GM19099 (cell line): Measurements from ENCODE around the gene AIDA.
A peak's percentile ranks its signal among the peaks of the same experiment; 100 is the strongest.

Experiments used
- POLR2A ChIP-seq: IDR thresholded peaks from 3 replicates; pipeline ENCODE4 v1.6.1; 2011; ENCODE audit warnings: low read depth; ENCODE audit not compliant: insufficient read length; ENCODE audit errors: extremely low read depth

The AIDA gene

DNA sequence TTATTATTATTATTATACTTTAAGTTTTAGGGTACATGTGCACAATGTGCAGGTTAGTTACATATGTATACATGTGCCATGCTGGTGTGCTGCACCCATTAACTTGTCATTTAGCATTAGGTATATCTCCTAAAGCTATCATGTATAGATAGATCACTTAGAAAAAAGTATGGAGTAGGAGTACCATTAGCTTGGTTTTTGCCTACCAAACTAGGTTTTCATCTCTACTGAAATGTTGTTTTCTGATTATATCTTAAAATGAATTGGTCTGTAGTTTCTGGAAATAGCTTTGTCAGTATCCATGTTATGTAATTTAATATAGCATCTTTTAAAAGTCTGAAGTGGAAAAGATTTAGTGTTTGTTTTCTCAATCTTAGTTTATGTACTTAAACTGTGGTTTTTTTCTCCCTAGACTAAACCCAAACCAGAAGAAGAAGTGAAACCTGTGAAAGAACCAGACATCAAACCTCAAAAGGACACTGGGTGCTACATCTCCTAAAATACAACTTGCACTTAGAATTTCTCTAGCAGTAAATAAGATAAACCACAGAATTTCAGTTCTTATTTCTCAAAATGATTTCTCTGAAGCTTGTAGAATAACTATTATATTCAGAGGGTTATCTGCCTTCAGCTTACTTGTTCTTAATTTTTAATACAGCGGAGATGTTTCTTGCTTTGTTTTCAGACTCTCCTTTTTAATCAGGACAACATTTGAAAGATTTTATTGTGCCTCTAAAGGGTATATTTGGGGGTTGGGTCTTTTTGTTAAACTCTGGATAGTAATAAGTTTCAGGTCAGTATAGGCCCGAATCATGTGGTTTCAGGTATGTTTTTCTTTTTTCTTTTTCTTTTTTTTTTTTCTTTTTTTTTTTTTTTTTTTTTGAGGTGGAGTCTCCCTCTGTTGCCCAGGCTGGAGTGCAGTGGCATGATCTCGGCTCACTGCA is 20.2 kb upstream of the AIDA start:
- TF ChIP-seq POLR2A: no peak

DNA sequence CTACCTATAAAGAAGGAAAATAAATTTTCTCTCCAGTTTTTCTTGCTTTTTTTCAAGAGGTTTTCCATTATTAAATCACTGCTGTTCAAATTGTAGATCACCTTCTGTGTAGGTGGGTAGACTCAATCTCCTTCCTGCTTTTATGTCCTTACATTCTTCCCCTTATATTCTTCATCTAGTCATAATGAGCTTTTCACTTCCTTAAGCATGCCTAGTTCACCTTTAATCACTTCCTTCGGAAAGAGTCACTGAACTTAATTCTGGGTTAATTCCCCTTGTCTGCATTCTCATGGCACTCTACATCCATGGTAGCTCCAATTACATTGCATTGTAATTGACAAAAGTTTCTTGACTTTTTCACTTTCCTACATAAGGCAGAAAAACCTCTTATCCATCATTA is 18.6 kb upstream of the AIDA start:
- no peak for TF ChIP-seq POLR2A

DNA sequence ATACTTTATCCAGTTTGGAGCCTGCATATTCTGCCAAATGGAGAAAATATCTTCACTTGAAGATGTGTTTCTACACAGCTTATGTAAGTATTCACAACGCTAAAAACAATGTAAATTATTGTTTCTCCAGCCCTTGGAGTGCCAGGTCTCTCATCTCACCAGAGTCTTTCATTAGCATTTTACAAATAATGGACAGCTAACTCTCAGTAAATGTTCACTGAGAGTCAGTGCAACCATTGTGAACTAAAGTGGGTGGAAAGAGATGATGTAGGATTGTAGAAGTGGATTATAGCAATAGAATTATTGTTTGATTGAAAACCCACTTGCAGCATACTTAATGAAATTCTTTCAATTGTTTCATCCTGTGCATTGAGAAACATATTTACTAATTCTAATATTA is 16.5 kb upstream of the AIDA start:
- no peak for TF ChIP-seq POLR2A

GRCh38 chr1:222716393-222716792 is 4.1 kb upstream of the AIDA start:
- TF ChIP-seq POLR2A: no peak

DNA sequence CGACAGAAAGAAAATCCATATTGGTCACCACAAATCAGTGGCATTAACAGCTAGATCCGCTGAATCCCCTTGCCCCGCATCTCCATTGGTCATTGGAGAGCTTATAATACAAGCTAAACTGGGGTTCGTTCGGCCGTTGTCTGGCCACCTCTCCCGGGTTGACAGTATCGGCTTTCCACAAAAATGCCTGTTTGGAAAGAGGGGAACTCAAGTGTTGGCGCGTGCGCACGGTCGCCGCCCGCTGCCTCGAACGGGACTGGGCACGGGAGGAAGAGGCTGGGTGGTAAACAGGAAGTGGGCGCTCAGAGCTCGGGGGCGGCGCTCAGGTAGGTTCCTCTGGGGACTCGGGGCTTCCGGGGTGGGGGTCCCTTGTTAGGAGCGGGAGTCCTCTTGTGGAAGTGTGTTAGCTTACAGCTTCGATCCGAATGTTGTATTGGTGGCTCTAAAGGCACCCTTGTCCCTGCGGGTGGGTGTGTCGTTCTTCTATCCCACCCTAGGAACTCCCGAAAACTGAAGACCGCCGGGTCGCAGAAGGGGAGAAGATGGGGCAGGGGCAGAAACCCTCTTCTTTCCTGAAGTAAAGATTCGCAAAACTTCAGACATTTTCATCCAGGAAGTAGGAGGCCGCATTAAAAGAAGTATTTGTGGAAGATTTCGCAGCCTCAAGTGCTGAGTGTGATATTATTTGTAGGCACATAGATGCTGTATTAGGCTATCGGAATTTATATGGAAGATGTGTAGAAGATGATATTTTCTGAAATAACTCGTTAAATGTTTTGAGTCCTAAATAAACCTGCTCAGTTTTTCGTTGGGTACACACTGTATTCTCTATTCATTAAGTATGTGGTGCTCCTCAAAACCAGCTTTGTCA is 1.0 kb upstream of the AIDA start:
- TF ChIP-seq POLR2A: peak; percentile 63

DNA sequence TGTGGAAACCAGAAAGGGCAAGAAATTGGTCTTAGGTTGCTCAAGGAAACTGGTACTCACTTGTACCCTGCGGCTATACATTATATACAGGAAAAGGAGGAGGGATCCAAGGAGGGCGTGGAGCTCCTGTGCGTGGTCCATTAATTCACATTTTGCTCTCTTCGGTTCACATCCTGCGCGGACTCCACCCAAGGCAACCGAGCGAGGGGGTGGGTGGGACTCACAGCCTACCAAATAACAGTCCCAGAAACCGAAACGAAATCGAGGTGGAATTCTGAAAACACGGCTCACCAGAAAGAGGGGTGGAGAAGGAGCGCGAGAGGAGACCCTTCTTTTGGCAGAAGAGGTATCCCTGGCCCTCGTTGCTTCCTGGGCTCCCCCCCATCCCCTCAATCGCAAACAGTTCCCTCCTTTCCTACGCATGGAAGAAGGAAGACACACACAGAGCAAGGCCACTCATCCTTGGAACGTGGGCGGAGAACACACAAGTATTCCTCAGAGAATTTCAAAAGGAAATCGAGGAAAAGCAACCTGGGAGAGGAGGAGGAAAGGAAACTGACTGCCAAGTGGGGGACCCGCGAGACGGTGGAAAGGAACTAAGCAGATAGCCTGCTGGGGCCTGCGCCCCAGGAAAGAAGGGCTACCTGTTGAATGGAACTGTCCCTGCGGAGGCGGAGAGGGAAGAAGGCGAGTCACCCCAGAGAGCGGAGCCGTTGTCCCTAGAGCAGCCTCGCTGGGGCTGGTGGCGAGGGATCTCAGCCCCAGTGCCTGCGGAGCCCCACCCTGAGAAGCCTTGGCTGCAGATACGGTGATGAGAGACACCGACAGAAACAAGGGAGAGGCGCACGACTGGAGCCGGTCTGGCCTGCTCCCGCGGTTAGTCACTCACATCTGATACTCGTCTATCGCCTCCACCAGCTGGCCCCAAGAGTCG is 705 bp downstream of the AIDA start:
- TF ChIP-seq POLR2A: no peak

- TF ChIP-seq POLR2A: no peak
Observed at GRCh38 chr1:222709700-222710153, 2.6 kb downstream of the AIDA start.

DNA sequence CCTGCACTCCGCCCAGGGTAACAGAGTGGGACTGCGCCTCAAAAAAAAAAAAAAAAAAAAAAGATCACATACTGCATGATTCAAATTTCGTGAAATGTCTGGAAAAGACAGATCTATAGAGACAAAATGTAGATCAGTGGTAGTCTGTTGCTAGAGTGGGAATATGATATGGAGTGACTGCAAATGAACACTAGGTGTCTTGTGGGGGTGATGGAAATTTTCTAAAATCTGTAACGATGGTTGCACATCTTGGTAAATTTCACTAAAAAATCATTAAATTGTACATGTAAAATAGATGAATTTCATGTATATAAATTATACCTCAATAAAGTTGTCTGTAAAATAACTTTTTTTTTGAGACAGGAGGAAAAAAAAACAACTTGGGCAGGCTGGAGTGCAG is 5.5 kb downstream of the AIDA start:
- TF ChIP-seq POLR2A: no peak

DNA sequence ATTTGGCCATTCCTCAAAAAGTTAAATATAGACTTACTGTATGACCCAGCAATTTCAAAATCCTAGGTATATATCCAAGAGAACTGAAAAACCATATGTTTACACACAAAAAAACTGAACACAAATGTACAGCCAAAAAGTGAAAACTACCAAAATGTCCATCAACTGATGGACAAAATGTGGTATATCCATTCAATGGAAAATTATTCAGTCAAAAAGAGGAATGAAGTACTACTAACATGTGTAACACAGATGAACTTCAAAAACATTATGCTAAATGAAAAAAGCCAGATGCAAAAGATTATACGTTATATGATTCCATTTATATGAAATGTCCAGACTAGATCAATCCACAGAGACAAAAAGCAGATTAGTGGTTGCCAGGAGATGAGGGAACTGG is 8.0 kb downstream of the AIDA start:
- no peak for TF ChIP-seq POLR2A

- TF ChIP-seq POLR2A: no peak
Observed at GRCh38 chr1:222702210-222702609, 10.1 kb downstream of the AIDA start.

DNA sequence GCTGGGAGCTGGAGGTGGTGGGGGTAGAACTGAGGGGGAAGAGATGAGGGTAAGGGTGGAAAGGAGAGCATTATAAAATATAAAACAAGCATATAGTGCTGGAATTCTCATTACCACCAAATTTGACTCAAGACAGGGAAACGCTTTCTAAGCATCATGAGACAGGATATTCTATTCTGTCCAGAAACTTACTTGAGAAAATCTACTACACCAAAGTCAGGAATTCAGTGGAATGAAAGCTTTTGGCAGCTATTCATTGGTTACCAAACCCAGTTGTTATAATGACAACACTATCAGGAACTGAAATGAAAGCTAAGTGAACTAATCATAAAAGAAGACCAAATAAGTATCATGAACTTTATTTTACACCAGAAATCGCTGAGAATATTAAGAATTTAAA is 14.5 kb downstream of the AIDA start:
- no peak for TF ChIP-seq POLR2A

GRCh38 chr1:222697203-222697602 is 15.1 kb downstream of the AIDA start:
- TF ChIP-seq POLR2A: no peak

GRCh38 chr1:222696741-222697140 is 15.6 kb downstream of the AIDA start:
- TF ChIP-seq POLR2A: no peak

- no peak for TF ChIP-seq POLR2A
Observed at GRCh38 chr1:222694927-222695326, 17.4 kb downstream of the AIDA start.

DNA sequence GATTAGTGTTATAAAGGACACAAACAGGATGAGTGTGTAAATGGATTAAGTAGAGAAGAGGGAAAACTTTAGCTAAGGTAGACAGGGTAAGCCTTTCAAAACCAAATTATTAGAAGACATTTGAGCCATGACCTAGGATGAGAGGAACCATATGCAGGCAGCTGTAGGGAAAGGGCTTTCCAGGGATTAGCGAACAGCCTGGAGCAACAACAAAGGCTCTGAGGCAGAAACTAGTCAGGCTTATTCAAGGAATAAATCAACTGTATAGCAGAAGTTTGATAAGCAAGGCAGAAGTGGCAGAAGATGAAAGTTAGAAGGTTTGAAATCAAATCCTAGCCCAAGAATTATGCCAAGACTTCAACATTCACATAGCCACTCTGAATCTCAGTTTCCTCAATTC is 21.3 kb downstream of the AIDA start:
- no peak for TF ChIP-seq POLR2A
